ENCODE results near the gene GRM8. TPM values are rescaled to one million over a fixed set of nuclear protein-coding genes. Genes with fewer than 3 reads are reported as not detected.

GRM8 gene
- total RNA-seq, 1 experiment from 2014 or later = 1.8 TPM

- Histone ChIP-seq H3K18ac (ENCODE audit: insufficient read length, low read depth, low read length) (no peak overlapping the region), H3K27me3 (ENCODE audit: insufficient read depth, low read length) (no peaks in the 10 kb centered on the region), H3T11ph (ENCODE audit: low read length) (no peak overlapping the region), H2BK120ac (ENCODE audit: low read depth, low read length, poor library complexity, severe bottlenecking) (no peak overlapping the region), H3K9ac (ENCODE audit: extremely low read depth, insufficient read length, low read length) (no peak overlapping the region), H3K4me1 (ENCODE audit: insufficient read depth, low read length) (peaks cover 3% of the 10 kb centered on the region; the same call in 1 of the 2 replicates), H3K27ac (ENCODE audit: insufficient read length, low read depth, low read length) (no peak overlapping the region), H2BK15ac (ENCODE audit: low read depth, low read length) (no peak overlapping the region), H3K79me2 (ENCODE audit: insufficient read depth, low read length) (no peaks in the 10 kb centered on the region), H4K91ac (ENCODE audit: insufficient read length, low read depth, low read length) (no peak overlapping the region), H2BK12ac (ENCODE audit: insufficient read length, low read depth, low read length) (no peak overlapping the region), H4K8ac (replicated peaks; ENCODE audit: insufficient read length, low read depth, low read length) (no peak overlapping the region), H2BK20ac (ENCODE audit: low read depth, low read length, poor library complexity, severe bottlenecking) (no peak overlapping the region), H3K4ac (ENCODE audit: low read depth, low read length) (no peak overlapping the region), H3K14ac (ENCODE audit: insufficient read depth, low read length) (0 out of 2 replicates have a peak overlapping the region, but pooled peaks have one; percentile 47), H3K79me1 (ENCODE audit: insufficient read depth, low read depth, low read length, poor library complexity, severe bottlenecking) (no peaks in the 10 kb centered on the region), H4K5ac (ENCODE audit: insufficient read length, low read depth, low read length) (no peak overlapping the region), H3K56ac (ENCODE audit: insufficient read length, low read depth, low read length) (no peak overlapping the region), H2AK5ac (ENCODE audit: insufficient read length, low read length) (no peak overlapping the region), H3K9me3 (ENCODE audit: control insufficient read depth, low read depth, low read length) (no peaks in the 10 kb centered on the region), H3K23me2 (ENCODE audit: insufficient read length, low read depth, low read length, poor library complexity, severe bottlenecking) (no peaks in the 10 kb centered on the region), H2BK5ac (ENCODE audit: insufficient read length, low read length) (peak overlapping the region; percentile 64), H3K23ac (ENCODE audit: insufficient read length, low read depth, low read length) (no peak overlapping the region), H2AFZ (ENCODE audit: low read length) (no peak overlapping the region), H3K4me2 (ENCODE audit: insufficient read depth, insufficient read length, low read length) (no peak overlapping the region), H4K20me1 (ENCODE audit: control insufficient read depth, insufficient read depth, insufficient read length) (no peaks in the 10 kb centered on the region)
- Mint-ChIP-seq H3K4me1 (peaks cover 0 to 6% of the 10 kb centered on the region in 2 experiments; a peak in 2 of 4 replicates), H3K9me3 (no peaks in the 10 kb centered on the region), H3K4me3 (no peak overlapping the region), H3K27ac (peak overlapping the region in 2 of 3 experiments; percentile 21 to 48; a peak in 2 of 7 replicates), H3K36me3 (ENCODE audit: insufficient read depth in 1 of 3, low read depth in 3 of 3) (no peaks in the 10 kb centered on the region), H3K27me3 (ENCODE audit: low read depth) (no peaks in the 10 kb centered on the region; the same call in 1 of the 2 replicates)
- TF ChIP-seq CTCF (conservative IDR thresholded peaks at IDR 0.05) = no peak
- no CpG with 5 or more reads among the region's 6 CpGs for WGBS (ENCODE audit: extremely low coverage, insufficient read length, low lambda C conversion rate)
- DNase-seq = peak; percentile 29
These were observed 678.2 kb downstream of the GRM8 start for GRCh38 chr7:126574276-126575250.

All from H9 (cell line).